CD4-positive, alpha-beta T cell (primary cell): ENCODE data around the gene CENPL. TPM values are rescaled to one million over a fixed set of nuclear protein-coding genes. Genes with fewer than 3 reads are reported as not detected.
"Not testable (repeated sequence)": the region's sequence is repeated elsewhere in the genome, so short reads cannot be mapped to it uniquely, and the experiment has no call there.

Experiments used
- ATAC-seq: fragments of 200-7000 bp; cut with Tn5 transposase; one replicate; pipeline ENCODE4 v1.10.0; 2022; ENCODE audit warnings: mild to moderate bottlenecking; ENCODE audit not compliant: poor library complexity
- CTCF ChIA-PET: fragments of 350-600 bp; sonication (Branson Sonifier 250); formaldehyde crosslinking; loops from one replicate; lab custom pipeline; 2021; ENCODE audit warnings: antibody characterized with exemption, inconsistent platforms; lab: Charles Lee
- POLR2A ChIA-PET: fragments of 350-600 bp; sonication (Branson Sonifier 250); formaldehyde crosslinking; loops from one replicate; lab custom pipeline; 2021; ENCODE audit warnings: antibody characterized with exemption, inconsistent platforms; lab: Charles Lee
- DNase-seq, 14 experiments: peaks; one replicate each; pipeline ENCODE4 v3.0.0-alpha.2; 2013 to 2020; ENCODE audit warnings: mixed read lengths in 2 of 14
- H3K27ac ChIP-seq, 2 donors: one replicate each; pipeline versions ENCODE4 v1.5.1 to v1.7.0; 2013; ENCODE audit warnings: low read length in 2 of 2, low read depth in 1 of 2, mild to moderate bottlenecking in 1 of 2
- H3K27me3 ChIP-seq, 2 experiments: 1 replicate in 1 of 2; 2 replicates in 1 of 2; pipeline versions ENCODE4 v1.6.1 to v1.7.0; 2013; ENCODE audit warnings: low read length in 2 of 2, control low read depth in 1 of 2, mild to moderate bottlenecking in 1 of 2, moderate library complexity in 1 of 2; ENCODE audit not compliant: insufficient read depth in 2 of 2, control insufficient read depth in 1 of 2
- H3K36me3 ChIP-seq: one replicate; pipeline ENCODE4 v1.6.1; 2013; ENCODE audit warnings: low read length, control low read depth; ENCODE audit not compliant: insufficient read depth
- H3K4me1 ChIP-seq: one replicate; pipeline ENCODE4 v1.6.1; 2013; ENCODE audit warnings: low read length, control low read depth; ENCODE audit not compliant: insufficient read depth
- H3K4me3 ChIP-seq: one replicate; pipeline ENCODE4 v1.5.1; 2013; ENCODE audit warnings: mild to moderate bottlenecking, low read length, moderate library complexity
- H3K9me3 ChIP-seq, 2 experiments: 1 replicate in 1 of 2; 2 replicates in 1 of 2; pipeline versions ENCODE4 v1.6.1 to v1.7.0; 2013; ENCODE audit warnings: low read length in 2 of 2, mild to moderate bottlenecking in 2 of 2, control low read depth in 1 of 2, moderate library complexity in 1 of 2; ENCODE audit not compliant: control insufficient read depth in 1 of 2, insufficient read depth in 1 of 2
- H3K27ac Mint-ChIP-seq: one replicate; pipeline ENCODE4 v1.8.0; 2020; ENCODE audit warnings: mixed read lengths
- H3K27me3 Mint-ChIP-seq: one replicate; pipeline ENCODE4 v1.8.0; 2021; ENCODE audit warnings: mixed read lengths
- H3K36me3 Mint-ChIP-seq: one replicate; pipeline ENCODE4 v1.8.0; 2021; ENCODE audit warnings: low read depth, mixed read lengths
- H3K4me1 Mint-ChIP-seq: one replicate; pipeline ENCODE4 v1.8.0; 2021; ENCODE audit warnings: low read depth, mixed read lengths
- H3K4me3 Mint-ChIP-seq: one replicate; pipeline ENCODE4 v1.8.0; 2020; ENCODE audit warnings: mild to moderate bottlenecking, mixed read lengths
- H3K9me3 Mint-ChIP-seq: one replicate; pipeline ENCODE4 v1.8.0; 2020; ENCODE audit warnings: mixed read lengths
- CTCF ChIP-seq: fragments of 200-600 bp; IDR thresholded peaks from one replicate; pipeline ENCODE4 v1.8.0; 2022; ENCODE audit warnings: antibody characterized with exemption, mild to moderate bottlenecking
- intact Hi-C, 2 experiments: fragments of 100-400 bp; cut with DNase I in 1 of 2; cut with micrococcal nuclease in 1 of 2; formaldehyde crosslinking; loops; one replicate each; pipeline versions ENCODE4 v1.15.1 to v1.9.0; 2023 to 2025; cut with DNase I, micrococcal nuclease
- total RNA-seq, 174 experiments: library from RNA in 2 of 174; stranded (reverse) in 2 of 174; gene quantifications; one replicate each; pipeline ENCODE4 v1.2.3 and lab custom pipeline; 2021 to 2026

The CENPL gene
- total RNA-seq, 2 experiments from 2014 or later: 3.8 to 4.7 TPM

GRCh38 chr1:173768827-173769226 is 55.9 kb downstream of the CENPL start:
- Histone ChIP-seq H3K27ac (no peak overlapping the region), H3K9me3 (peaks cover 0 to 3% of the 10 kb centered on the region in 2 experiments), H3K36me3 (peaks cover 14% of the 10 kb centered on the region), H3K4me1 (no peaks in the 10 kb centered on the region), H3K4me3 (no peak overlapping the region), H3K27me3 (no peaks in the 10 kb centered on the region)
- no peak for TF ChIP-seq CTCF
- Mint-ChIP-seq H3K4me1 (peaks cover 19% of the 10 kb centered on the region), H3K27me3 (no peaks in the 10 kb centered on the region), H3K36me3 (peaks cover 78% of the 10 kb centered on the region), H3K4me3 (no peak overlapping the region), H3K27ac (peak overlapping the region; percentile 57), H3K9me3 (no peaks in the 10 kb centered on the region)
- DNase-seq (no peak), ATAC-seq (no peak)
- POLR2A ChIA-PET: no interaction called here
- CTCF ChIA-PET: no interaction called here
- intact Hi-C loops: no loop called here

- Histone ChIP-seq H3K27ac (no peak overlapping the region), H3K36me3 (peaks cover 14% of the 10 kb centered on the region), H3K4me3 (no peak overlapping the region), H3K9me3 (peaks cover 0 to 3% of the 10 kb centered on the region in 2 experiments), H3K4me1 (no peaks in the 10 kb centered on the region), H3K27me3 (no peaks in the 10 kb centered on the region)
- Mint-ChIP-seq H3K9me3 (no peaks in the 10 kb centered on the region), H3K36me3 (peaks cover 79% of the 10 kb centered on the region), H3K27ac (peak overlapping the region; percentile 57), H3K4me3 (no peak overlapping the region), H3K27me3 (no peaks in the 10 kb centered on the region), H3K4me1 (peaks cover 19% of the 10 kb centered on the region)
- no peak for TF ChIP-seq CTCF
- ChIA-PET CTCF (no interaction called here), POLR2A (no interaction called here)
- intact Hi-C loops: no loop called here
- no peak for DNase-seq
- ATAC-seq: no peak
These were observed 56.5 kb downstream of the CENPL start for GRCh38 chr1:173768206-173768605.

- H3K27me3 ChIP-seq, H3K27ac ChIP-seq, DNase-seq, H3K9me3 ChIP-seq, H3K4me3 Mint-ChIP-seq, intact Hi-C loops, H3K27me3 Mint-ChIP-seq, H3K27ac Mint-ChIP-seq, H3K4me1 ChIP-seq, H3K4me3 ChIP-seq, H3K9me3 Mint-ChIP-seq, POLR2A ChIA-PET, ATAC-seq: not testable (repeated sequence)
- H3K36me3 Mint-ChIP-seq: peaks cover 100% of the 10 kb centered on the region
- peaks cover 19% of the 10 kb centered on the region for H3K4me1 Mint-ChIP-seq
- CTCF ChIA-PET: interaction anchor here (1.2 kb wide), 2 partner anchors 13 to 16 kb away, joined by 3 read pairs; no protein-coding TSS in a partner anchor
- peaks cover 18% of the 10 kb centered on the region for H3K36me3 ChIP-seq
These were observed 60.4 kb downstream of the CENPL start for GRCh38 chr1:173764331-173764730.

- intact Hi-C loops: no loop called here
- no peak overlapping the region for H3K27ac Mint-ChIP-seq
These were observed 65.7 kb downstream of the CENPL start for GRCh38 chr1:173758980-173759379.

More at GRCh38 chr1:173758980-173759379, 65.7 kb downstream of the CENPL start:
- no peak for ATAC-seq
- Histone ChIP-seq H3K9me3 (peaks cover 0 to 2% of the 10 kb centered on the region in 2 experiments), H3K27me3 (no peaks in the 10 kb centered on the region), H3K4me3 (no peak overlapping the region), H3K36me3 (peaks cover 54% of the 10 kb centered on the region), H3K27ac (no peak overlapping the region), H3K4me1 (no peaks in the 10 kb centered on the region)
- ChIA-PET POLR2A (no interaction called here), CTCF (no interaction called here)
- DNase-seq: no peak
- H3K27me3 Mint-ChIP-seq: no peaks in the 10 kb centered on the region
- peaks cover 8% of the 10 kb centered on the region for H3K9me3 Mint-ChIP-seq
- no peak for TF ChIP-seq CTCF
- H3K4me1 Mint-ChIP-seq: no peaks in the 10 kb centered on the region
- peaks cover 100% of the 10 kb centered on the region for H3K36me3 Mint-ChIP-seq
- no peak overlapping the region for H3K4me3 Mint-ChIP-seq
